HFFc6 (cell line): ENCODE data around the gene C1orf232. TPM values are rescaled to one million over a fixed set of nuclear protein-coding genes. Genes with fewer than 3 reads are reported as not detected.

ENCODE experiments used
- DNase-seq: peaks from one replicate; pipeline ENCODE4 v3.0.0-alpha.2; 2018
- H3K27ac Mint-ChIP-seq: 2 replicates; pipeline ENCODE4 v1.8.0; 2020; ENCODE audit warnings: mild to moderate bottlenecking, mixed read lengths
- H3K27me3 Mint-ChIP-seq: 2 replicates; pipeline ENCODE4 v1.8.0; 2021; ENCODE audit warnings: mild to moderate bottlenecking, moderate library complexity, mixed read lengths; ENCODE audit not compliant: insufficient read depth
- H3K36me3 Mint-ChIP-seq: 2 replicates; pipeline ENCODE4 v1.8.0; 2021; ENCODE audit warnings: low read depth, mixed read lengths
- H3K4me1 Mint-ChIP-seq: 2 replicates; pipeline ENCODE4 v1.8.0; 2020; ENCODE audit warnings: low read depth, mixed read lengths
- H3K4me3 Mint-ChIP-seq: 2 replicates; pipeline ENCODE4 v1.8.0; 2020; ENCODE audit warnings: mild to moderate bottlenecking, moderate library complexity, mixed read lengths
- H3K9me3 Mint-ChIP-seq: 2 replicates; pipeline ENCODE4 v1.8.0; 2020; ENCODE audit warnings: mild to moderate bottlenecking, mixed read lengths
- total RNA-seq, 6 experiments: library from RNA; stranded (reverse); fragmentation: NEBNext Ultra II Directional; extraction: Animal tissue kit (Norgen Biotek cat#: 25700); gene quantifications; 2 replicates in 1 of 6; 3 replicates in 5 of 6; pipeline ENCODE4 v1.2.3, GENCODE V29; 2021
- TF ChIP-seq, protein P1 (sequence below): fragments of 200-600 bp; sonication (generic); IDR thresholded peaks from 2 replicates; pipeline ENCODE4 v1.5.0; 2021; ENCODE audit warnings: antibody characterized with exemption, mild to moderate bottlenecking

Gene C1orf232
- total RNA-seq, 6 experiments from 2014 or later = not detected

DNA sequence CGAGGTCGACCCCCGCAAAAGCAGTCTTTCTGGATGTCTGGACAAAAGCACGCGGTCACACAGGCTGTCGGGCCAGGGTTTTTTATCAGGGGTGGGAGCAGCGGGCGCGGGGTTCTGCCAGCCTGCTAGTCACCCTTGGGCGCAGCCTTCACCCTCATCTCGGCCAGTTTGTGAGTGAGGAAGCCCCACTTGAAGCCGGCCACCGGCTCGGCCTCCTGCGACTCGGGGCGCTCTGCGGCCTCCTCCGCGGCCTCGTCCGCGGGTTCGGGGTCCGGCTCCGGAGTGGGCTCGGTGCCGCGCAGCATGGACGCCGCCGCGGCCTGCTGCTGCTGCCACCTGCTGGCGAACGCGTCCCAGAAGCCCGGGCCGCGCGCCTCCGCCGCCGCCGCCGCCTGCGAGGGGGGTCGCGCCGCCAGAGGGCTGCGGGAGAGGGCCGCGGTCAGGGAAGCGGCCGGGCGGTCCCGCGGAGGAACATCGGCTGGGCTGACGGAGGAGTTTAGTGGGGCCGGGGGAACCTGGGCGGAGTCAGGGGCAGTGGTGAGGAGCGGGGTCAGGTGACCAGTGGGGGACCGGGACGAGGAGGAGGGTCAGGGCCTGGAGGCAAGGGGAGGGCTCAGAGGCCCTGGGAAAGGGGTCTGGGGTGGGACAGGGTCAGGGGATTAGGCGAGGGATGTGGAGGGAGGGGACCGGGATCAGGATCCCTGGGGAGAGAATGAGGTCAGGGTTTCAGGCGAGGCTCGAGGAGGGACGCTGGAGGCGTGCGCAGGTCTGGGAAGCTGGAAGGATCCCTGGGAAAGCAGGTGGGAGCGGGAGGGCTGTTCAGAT, 4.5 kb downstream of the C1orf232 start:
- H3K36me3 Mint-ChIP-seq = no peaks in the 10 kb centered on the region
- TF ChIP-seq, protein P1, sequence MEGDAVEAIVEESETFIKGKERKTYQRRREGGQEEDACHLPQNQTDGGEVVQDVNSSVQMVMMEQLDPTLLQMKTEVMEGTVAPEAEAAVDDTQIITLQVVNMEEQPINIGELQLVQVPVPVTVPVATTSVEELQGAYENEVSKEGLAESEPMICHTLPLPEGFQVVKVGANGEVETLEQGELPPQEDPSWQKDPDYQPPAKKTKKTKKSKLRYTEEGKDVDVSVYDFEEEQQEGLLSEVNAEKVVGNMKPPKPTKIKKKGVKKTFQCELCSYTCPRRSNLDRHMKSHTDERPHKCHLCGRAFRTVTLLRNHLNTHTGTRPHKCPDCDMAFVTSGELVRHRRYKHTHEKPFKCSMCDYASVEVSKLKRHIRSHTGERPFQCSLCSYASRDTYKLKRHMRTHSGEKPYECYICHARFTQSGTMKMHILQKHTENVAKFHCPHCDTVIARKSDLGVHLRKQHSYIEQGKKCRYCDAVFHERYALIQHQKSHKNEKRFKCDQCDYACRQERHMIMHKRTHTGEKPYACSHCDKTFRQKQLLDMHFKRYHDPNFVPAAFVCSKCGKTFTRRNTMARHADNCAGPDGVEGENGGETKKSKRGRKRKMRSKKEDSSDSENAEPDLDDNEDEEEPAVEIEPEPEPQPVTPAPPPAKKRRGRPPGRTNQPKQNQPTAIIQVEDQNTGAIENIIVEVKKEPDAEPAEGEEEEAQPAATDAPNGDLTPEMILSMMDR = peak; percentile 85
- H3K4me1 Mint-ChIP-seq = peaks cover 2% of the 10 kb centered on the region; the same call in 1 of the 2 replicates
- H3K27ac Mint-ChIP-seq = no peak overlapping the region
- no peak for DNase-seq
- H3K9me3 Mint-ChIP-seq = no peaks in the 10 kb centered on the region
- peaks cover 24% of the 10 kb centered on the region for H3K27me3 Mint-ChIP-seq
- peak overlapping the region; percentile 24; the same call in 1 of the 2 replicates for H3K4me3 Mint-ChIP-seq

DNA sequence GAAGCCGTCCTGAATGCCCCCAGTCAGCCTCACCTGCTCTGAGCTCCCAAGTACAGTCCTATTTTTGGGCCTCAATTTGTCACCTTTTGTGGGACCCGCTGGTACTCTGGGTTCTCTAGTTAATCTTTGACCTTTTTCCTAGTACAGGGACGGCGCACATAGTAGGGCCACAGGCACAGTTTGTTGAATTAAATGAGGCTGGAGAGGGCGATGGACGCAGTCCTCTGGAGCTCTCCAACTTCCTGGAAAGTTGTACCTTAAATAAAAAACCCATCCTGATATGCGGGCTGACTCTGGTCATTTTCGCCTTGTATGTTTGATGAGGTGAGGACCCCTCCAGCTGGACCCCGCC, 5.1 kb downstream of the C1orf232 start:
- Mint-ChIP-seq H3K4me1 (no peaks in the 10 kb centered on the region), H3K36me3 (no peaks in the 10 kb centered on the region), H3K27ac (no peak overlapping the region), H3K4me3 (peak overlapping the region; percentile 22; the same call in 1 of the 2 replicates), H3K27me3 (peaks cover 23% of the 10 kb centered on the region), H3K9me3 (no peaks in the 10 kb centered on the region)
- TF ChIP-seq, protein P1 = no peak
- no peak for DNase-seq

DNA sequence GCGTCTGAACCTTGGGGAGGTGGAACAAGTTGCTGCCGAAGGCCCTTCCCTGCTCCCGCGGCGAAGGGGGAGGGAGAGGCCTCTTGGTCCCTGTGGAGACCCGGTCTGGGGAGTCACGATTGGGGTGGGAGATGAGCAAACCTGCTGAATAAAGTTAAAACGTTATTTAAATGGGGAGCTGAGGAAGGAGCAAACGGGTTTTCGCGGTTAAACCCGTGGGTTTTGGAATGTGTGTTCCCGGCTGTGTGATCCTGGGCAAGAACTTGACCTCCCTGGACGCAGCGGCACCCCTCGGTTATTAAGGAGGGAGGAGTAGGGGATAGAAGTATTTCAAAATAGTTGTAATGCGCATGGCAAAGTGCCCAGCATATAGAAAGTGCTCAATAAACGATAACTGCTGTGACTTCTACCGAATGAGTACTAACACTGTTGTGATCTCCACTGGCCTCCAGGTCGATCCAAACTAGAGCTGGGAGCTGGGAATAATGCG, 6.5 kb downstream of the C1orf232 start:
- no peaks in the 10 kb centered on the region for H3K9me3 Mint-ChIP-seq
- H3K27ac Mint-ChIP-seq = no peak overlapping the region
- no peaks in the 10 kb centered on the region for H3K36me3 Mint-ChIP-seq

DNA sequence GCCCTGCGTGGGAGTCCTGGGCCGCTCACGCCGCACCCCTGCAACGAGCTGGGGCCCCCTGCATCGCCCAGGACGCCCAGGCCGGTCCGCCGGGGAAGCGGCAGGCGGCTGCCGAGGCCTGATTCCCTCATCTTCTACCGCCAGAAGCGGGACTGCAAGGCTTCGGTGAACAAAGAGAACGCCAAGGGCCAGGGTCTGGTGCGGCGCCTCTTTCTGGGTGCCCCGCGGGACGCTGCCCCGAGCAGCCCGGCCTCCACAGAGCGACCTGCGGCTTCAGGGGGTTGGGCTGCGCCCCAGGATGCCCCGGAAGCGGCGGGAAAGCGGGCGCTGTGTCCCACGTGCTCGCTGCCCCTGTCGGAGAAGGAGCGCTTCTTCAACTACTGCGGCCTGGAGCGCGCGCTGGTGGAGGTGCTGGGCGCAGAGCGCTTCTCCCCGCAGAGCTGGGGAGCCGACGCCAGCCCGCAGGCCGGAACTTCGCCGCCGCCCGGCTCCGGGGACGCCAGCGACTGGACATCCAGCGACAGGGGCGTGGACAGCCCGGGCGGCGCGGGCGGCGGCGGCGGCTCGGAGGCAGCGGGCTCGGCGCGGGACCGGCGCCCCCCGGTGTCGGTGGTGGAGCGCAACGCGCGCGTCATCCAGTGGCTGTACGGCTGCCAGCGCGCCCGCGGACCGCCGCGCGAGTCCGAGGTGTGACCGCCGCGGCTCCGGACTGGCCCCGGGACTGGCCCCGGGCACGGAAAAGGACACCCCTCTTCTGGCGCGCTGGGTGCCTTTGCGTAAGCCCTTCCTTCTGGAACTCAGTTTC, 7.1 kb downstream of the C1orf232 start:
- peaks cover 3% of the 10 kb centered on the region; the same call in 1 of the 2 replicates for H3K4me1 Mint-ChIP-seq
- H3K4me3 Mint-ChIP-seq = peak overlapping the region; percentile 69
- TF ChIP-seq, protein P1 = peak; percentile 44
- no peak for DNase-seq
- no peaks in the 10 kb centered on the region for H3K36me3 Mint-ChIP-seq
- H3K9me3 Mint-ChIP-seq = no peaks in the 10 kb centered on the region
- no peak overlapping the region for H3K27ac Mint-ChIP-seq
- peaks cover 24% of the 10 kb centered on the region for H3K27me3 Mint-ChIP-seq

More for the DNA sequence above, 6.5 kb downstream of the C1orf232 start:
- TF ChIP-seq, protein P1 = no peak
- no peaks in the 10 kb centered on the region for H3K4me1 Mint-ChIP-seq
- peaks cover 27% of the 10 kb centered on the region for H3K27me3 Mint-ChIP-seq
- peak overlapping the region; percentile 69 for H3K4me3 Mint-ChIP-seq
- DNase-seq = no peak

DNA sequence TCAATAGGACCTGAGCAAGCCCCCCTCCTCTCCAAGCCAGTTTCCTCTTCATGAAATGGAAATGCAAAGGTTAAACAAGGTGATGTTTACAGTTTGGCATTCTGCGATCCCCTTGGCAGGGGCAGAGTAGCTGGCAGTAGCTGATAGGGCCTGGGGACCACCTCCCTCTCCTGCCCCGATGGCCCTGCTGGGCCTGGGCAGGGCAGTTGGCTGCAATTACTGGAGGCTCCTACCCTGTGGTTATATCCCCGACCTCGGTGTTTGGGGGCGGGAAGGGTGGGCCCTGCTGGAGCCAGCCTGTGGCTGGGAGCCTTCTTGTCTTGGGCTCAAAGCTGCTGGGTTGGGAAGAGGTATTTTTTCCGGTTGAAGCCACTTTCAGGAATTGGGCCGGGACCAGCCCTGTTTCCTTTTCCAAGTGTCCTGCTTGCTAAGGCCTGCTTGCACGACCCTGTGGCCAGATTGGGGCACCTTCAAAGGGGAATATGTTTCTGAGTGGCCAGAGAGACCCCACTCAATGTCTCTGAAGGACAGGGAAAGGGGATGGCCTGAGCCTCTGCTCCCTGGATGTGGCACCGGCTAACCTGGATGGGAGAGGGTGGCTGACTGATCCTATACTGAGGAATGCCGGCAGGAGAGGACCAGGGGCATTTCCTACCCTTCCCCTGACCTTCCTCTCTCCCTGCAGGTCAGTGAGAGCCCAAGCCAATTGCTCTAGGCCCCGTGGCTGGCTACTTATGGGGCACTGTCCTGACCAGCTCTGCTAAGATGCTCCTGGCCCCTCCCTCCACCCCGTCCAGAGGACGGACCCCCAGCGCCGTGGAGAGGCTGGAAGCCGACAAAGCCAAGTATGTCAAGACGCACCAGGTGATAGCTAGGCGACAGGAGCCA, 8.0 kb downstream of the C1orf232 start:
- Mint-ChIP-seq H3K27me3 (peaks cover 28% of the 10 kb centered on the region), H3K4me3 (no peak overlapping the region), H3K9me3 (no peaks in the 10 kb centered on the region), H3K4me1 (peaks cover 5% of the 10 kb centered on the region; the same call in 1 of the 2 replicates), H3K36me3 (no peaks in the 10 kb centered on the region), H3K27ac (no peak overlapping the region)
- DNase-seq = no peak
- TF ChIP-seq, protein P1 = no peak
